IMR-90 (cell line): ENCODE measurements around the gene HSP90AB1.

Experiments used
- BHLHE40 ChIP-seq: fragments of 150-350 bp; IDR thresholded peaks from 2 replicates; pipeline ENCODE4 v1.6.1; 2016; ENCODE audit warnings: mild to moderate bottlenecking, low read depth, low read length
- CEBPB ChIP-seq: IDR thresholded peaks from 2 replicates; pipeline ENCODE4 v1.6.1; 2012; ENCODE audit warnings: low read depth, low read length, improper control_type of control experiment
- CHD1 ChIP-seq: IDR thresholded peaks from 2 replicates; pipeline ENCODE4 v1.6.1; 2012; ENCODE audit warnings: low read depth, low read length, improper control_type of control experiment
- CTCF ChIP-seq: conservative IDR thresholded peaks from 2 replicates; pipeline ENCODE4 v1.5.1; 2012; ENCODE audit warnings: mild to moderate bottlenecking, low read depth, low read length, improper control_type of control experiment
- MAFK ChIP-seq: IDR thresholded peaks from 2 replicates; pipeline ENCODE4 v1.6.1; 2012; ENCODE audit warnings: low read depth, low read length, improper control_type of control experiment
- POLR2A ChIP-seq: IDR thresholded peaks from 2 replicates; pipeline ENCODE4 v1.6.1; 2012; ENCODE audit warnings: mild to moderate bottlenecking, low read depth, low read length
- RAD21 ChIP-seq: IDR thresholded peaks from 2 replicates; pipeline ENCODE4 v1.6.1; 2012; ENCODE audit warnings: low read length, improper control_type of control experiment
- SMC3 ChIP-seq: fragments of 150-350 bp; IDR thresholded peaks from 2 replicates; pipeline ENCODE4 v1.6.1; 2016; ENCODE audit warnings: low read depth, mild to moderate bottlenecking, antibody characterized with exemption, low read length, moderate library complexity
- USF2 ChIP-seq: fragments of 150-350 bp; IDR thresholded peaks from 2 replicates; pipeline ENCODE4 v1.6.1; 2017; ENCODE audit warnings: mild to moderate bottlenecking, antibody characterized with exemption, low read length, low read depth

DNA sequence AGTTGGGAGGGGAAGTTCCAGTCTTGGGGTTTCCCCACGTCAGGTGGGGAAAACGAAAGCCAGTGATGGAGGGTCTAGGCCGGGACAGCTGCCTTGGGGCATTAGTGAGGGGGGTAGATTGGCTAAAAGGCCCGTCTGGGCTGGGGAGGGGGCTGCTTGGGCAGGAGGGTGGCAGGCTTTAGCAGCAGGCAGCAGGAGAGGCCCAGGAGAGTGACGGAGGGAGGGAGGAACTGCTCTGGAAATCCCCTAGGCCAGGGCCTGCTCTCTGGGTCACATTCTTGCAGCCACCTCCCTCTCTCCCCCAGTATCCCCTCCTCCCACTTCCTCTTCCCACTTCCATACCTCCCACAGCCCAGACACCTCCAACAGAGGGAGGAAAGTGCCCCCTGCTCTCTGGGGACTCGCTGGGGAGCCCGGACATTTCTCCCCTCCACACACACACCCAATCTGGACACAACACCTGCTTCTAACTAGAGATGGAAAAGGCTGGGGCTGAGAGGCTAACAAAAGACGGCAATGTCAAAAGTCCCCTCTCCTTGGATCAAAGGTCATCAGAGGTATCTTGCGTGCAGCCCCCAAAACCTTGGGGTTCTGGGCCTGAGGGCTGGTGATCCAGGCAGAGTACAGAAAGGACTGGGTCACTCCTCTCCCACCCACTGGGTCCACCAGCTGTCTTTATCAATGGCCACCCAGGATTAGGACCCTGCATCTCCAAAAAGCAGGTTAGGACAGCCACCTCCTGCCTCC is 16.6 kb downstream of the HSP90AB1 start:
- TF ChIP-seq CTCF (no peak), POLR2A (no peak), CEBPB (no peak), RAD21 (no peak), MAFK (no peak), BHLHE40 (no peak), USF2 (no peak), CHD1 (no peak), SMC3 (no peak)
